Colon (tissue), 2 donors: ENCODE data around the gene FOXP1.

Source experiments
- FAIRE-seq: peaks from 2 replicates; lab custom pipeline; 2012; peaks lifted over from hg19 to GRCh38; lab: Jason Lieb, UNC
- donor health status: control.
- donor health status: control.

Gene FOXP1

DNA sequence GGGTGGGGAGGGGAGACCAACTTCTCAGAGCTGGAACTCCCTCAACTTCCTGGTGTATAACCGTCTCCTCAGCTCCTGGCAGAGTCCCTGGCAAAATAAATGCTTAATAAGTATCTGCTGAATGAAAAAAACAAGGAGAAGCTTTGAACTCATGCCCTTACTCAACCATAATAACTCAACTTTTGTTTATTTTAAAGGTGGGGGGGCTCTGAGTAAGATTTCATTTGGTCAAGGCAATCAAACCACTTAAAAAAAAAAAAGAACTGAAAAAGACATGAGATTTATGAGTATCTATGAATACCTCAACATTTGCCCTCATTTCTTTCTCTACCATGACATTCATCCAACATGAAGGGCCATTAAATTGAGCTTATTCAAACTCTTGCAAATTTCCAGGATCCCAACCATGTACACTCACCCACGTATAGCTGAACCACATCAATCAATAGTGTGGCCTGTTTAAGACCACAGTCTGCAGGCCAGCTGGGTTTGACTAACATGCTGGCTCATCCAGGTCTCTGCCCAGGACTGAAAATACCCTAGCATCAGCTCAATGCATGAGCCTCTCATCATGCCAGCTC is 157.9 kb downstream of the FOXP1 start:
- no peak for FAIRE-seq

GRCh38 chr3:71423151-71423906 is 160.2 kb downstream of the FOXP1 start:
- FAIRE-seq = no peak

DNA sequence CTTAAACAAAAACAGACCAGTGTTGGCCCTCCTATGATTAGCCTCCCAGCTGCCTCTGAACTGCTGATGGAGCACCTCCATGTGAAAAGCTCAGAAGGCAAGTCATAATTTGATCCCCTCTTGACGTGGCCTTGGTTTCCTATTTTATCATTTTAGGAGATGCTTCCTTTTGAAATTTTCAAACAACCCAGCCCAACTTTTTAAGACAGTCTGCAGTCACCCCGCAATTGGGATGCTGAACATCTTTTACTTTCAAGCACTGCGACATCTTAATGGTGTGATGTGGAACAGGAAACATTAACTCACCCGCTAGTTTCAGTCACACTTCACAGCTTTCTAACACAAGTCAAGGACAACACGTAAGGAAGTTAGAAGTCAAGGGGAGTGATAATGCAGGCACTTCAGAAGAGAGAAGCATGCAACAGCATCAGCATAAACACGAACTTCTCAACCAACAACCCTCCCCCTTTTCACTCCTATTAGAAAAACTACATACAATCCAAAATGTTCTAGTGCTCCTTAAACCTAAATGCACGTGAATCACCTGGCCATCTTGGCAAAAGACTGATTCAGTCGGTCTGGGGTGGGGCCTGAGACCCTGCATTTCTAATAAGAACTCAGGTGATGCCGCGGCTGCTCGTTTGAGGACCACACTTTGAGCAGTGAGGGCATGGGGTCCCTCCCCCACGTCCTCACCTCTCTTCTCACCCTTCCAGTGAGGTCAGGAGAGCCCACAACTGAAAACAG is 161.5 kb downstream of the FOXP1 start:
- FAIRE-seq = no peak

- no peak for FAIRE-seq
Measured at GRCh38 chr3:71421475-71421819, 162.1 kb downstream of the FOXP1 start.

DNA sequence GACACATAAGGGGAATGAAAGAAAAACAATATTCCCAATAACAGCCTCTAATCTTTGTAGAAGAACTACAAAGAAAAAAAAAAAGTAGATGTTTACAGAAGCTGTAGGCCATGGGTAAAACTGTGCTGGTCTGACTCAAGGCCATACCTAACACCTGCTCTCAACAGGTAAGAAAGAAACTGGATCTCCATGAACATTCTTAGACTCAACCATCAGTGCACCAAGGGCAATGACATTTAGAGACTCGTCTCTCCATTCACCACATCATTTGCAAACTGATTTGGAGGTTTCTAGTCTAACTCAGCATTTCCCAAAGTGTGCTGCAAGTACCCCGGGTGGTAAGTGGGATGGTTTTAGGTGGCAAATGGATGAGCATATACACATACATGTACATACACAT is 164.2 kb downstream of the FOXP1 start:
- no peak for FAIRE-seq

DNA sequence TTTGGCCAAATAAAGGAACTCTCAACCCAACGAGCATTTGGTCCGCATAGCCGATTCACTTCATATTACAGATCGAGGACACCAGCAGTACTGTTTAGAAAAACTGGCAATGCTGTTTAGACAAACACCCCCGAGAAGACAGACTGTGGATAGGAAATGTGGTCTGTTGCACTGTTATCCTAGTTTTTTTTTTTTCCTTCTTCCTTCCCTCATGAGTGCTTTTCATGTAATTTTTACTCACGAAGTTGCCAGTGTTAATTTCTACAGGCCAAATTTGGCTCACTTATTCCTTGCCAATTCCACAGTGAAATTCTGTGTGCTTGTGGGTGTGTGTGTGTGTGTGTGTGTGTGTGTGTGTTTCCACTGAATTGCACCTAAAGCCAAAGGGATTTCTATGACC is 165.7 kb downstream of the FOXP1 start:
- no peak for FAIRE-seq

- no peak for FAIRE-seq
Measured at GRCh38 chr3:71416876-71417275, 166.7 kb downstream of the FOXP1 start.

DNA sequence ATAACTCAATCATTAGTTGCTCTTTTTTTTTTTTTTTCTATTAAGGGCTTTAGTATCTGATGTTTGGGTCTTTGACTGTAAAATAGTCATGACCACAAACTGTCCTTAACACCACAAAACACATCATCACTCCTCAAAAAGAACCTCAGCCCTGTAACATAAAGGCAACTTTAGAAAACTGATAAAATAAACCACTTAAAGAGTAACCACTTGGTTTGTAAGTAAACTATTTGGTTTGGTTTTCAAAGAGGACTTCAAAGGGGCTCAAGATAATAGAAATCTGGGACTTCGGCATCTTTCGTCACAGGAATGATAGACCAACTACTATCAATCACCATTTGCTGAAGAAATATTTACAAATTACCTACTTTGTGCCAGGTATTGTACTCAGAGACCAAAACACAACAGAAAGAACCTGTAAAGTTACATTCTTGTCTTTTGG is 167.8 kb downstream of the FOXP1 start:
- no peak for FAIRE-seq

DNA sequence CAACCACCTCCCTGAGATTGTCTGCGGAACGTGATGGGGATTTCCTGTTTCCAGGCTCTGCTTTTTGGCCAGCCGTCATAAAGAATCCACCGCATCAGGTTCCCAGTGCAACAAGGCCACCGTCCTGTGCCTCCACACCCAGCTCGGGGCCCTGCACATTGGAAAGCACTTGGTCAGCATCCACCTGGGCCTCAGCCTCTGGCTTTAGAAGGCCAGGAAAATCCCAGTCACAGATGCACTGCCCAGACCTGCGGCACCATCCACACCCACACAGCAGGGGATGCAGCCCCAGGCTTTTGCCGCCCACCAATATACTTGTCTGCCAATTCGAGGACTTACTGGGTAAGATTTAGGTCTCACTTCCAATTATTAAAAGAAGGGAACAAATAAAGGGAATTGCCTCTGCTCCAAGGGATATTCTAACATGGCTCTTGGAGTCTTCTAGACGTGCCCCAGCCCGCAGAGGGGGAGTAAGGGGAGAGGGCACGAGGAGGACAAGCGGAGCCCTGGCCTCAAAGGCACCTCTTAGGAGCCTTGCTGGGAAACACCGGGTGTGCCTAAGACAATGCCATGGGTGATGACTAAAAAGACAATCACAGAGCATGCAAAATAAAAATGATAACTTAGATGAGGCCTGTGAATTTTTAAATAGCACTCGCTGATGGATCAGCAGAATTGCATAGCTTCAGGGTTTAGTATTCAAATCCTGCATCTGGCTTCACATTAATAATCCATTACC is 169.2 kb downstream of the FOXP1 start:
- no peak for FAIRE-seq

- no peak for FAIRE-seq
Measured at GRCh38 chr3:71413572-71413971, 170.0 kb downstream of the FOXP1 start.

GRCh38 chr3:71409352-71409751 is 174.2 kb downstream of the FOXP1 start:
- FAIRE-seq = no peak

DNA sequence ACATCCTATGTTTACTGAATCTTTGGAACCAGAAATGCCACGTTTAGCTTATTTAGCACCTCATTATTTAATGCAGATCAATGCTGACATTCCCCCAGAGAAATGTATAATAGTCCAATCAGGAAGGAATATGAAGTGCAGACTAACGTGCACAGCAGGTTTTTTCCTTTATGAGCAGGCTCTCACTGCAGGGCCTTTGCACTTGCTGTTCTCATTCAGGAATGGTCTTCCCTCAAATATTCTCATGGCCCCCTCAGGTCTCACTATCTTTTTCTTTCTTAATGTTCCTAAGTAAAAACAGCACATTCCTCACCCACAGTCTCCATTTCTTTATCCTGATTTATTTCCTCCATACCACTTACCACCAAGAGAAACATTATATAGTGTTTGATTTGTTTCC is 174.6 kb downstream of the FOXP1 start:
- no peak for FAIRE-seq

DNA sequence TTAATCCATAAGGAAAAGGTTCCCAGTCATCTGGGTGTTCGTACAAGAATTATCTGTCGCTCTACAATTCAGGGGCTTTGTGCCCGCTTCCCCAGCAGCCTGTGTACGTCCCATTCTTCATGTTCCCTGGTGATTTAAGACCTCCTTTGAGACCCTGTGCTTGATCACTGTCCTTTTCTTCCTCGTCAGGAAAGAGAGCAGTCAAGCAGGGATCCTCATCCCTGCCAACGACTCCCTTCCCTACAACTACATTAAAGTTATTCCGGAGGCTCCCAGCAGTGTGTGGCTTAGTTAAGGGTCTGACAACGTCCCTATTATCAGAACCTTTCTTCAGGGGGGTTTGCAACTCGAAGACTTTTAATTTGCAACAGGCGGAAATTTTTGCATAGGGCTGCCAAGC is 175.7 kb downstream of the FOXP1 start:
- no peak for FAIRE-seq

- no peak for FAIRE-seq
Measured at GRCh38 chr3:71406972-71407810, 176.3 kb downstream of the FOXP1 start.

DNA sequence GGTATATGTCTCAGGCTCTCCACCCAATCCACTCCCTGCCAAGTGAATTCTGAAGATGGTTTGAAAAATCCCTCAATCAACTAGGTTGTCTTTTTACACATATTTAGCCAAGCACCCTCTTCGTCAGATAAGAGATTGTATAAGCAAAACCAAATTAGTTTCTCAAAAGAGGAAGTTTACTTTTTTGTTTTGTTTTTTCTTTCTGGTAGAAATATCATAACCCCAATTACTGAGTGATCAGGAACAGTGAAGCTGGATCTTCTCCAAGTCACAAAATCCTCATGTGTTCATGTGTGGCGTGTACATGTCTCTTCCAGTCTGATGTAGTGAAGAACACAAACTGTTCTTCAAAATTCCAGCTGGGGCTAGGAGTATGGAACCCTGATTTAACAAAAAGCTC is 180.6 kb downstream of the FOXP1 start:
- FAIRE-seq = no peak

- no peak for FAIRE-seq
Measured at GRCh38 chr3:71402280-71402679, 181.2 kb downstream of the FOXP1 start.

DNA sequence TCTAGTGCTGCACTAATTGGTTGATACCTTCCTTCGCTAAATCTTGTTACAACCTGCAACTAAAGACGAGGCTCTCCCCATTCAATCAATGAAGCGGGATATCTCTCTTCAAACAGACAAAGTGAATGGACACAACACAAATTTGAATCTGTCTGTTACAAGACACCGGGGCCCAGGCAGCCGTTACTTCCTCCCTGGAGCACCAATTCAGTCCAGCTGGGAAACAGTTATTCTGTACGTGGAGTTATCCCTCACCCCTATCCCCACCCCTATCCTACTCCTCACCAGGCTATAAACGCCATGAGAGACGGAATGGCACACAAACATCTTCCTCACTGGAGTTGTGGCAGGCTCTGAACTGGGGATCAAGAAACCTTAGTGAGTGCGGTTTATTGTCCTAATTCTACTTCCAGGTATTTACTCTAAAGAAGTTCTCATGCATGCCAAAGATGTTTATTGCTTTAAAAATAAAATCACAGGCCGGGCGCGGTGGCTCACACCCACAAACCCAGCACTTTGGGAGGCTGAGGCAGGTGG is 181.8 kb downstream of the FOXP1 start:
- FAIRE-seq = no peak

DNA sequence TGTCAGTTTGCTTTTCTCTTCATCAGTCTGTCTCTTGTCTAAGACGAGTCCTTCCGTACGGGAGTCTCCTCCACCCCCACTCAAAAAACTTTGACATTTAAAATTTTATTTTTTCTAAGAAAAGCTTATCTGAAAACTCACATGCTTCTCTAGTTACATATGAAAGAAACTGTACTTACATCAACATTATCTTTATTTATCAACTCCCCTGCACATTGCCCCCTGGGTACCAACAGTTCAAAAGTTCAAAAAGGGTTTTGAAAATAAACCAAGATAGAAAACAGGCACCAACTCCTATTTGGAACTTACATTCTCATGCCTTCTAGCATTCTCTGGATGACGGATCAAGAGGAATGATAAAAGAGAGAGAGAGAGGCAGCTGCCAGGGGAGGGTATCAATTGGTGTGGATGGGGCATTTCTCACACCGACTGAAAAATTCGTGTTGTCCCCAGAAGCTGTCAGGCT is 182.5 kb downstream of the FOXP1 start:
- no peak for FAIRE-seq

- no peak for FAIRE-seq
Measured at GRCh38 chr3:71399478-71399877, 184.1 kb downstream of the FOXP1 start.

GRCh38 chr3:71398157-71398836 is 185.2 kb downstream of the FOXP1 start:
- FAIRE-seq = no peak

- no peak for FAIRE-seq
Measured at GRCh38 chr3:71397726-71398125, 185.8 kb downstream of the FOXP1 start.
